Stimulated activated CD4-positive, alpha-beta T cell treated with anti-CD3 and anti-CD28 coated beads, Interleukin-4, amount 100 ng/mL, for 24 hours (primary cell): ENCODE measurements around the gene PEAK1.
"Not testable (repeated sequence)": the region's sequence is repeated elsewhere in the genome, so short reads cannot be mapped to it uniquely, and the experiment has no call there.

Experiments used
- DNase-seq: peaks from one replicate; pipeline ENCODE4 v3.0.0-alpha.2; 2020

Gene PEAK1

GRCh38 chr15:77225088-77225487 is 194.8 kb downstream of the PEAK1 start:
- DNase-seq, result no peak

- DNase-seq, result no peak
These were observed 195.6 kb downstream of the PEAK1 start for GRCh38 chr15:77224352-77224751.

- DNase-seq, result no peak
These were observed 198.2 kb downstream of the PEAK1 start for GRCh38 chr15:77221708-77222107.

GRCh38 chr15:77221174-77221573 is 198.7 kb downstream of the PEAK1 start:
- no peak for DNase-seq

- DNase-seq, result no peak
These were observed 200.1 kb downstream of the PEAK1 start for GRCh38 chr15:77219841-77220240.

- DNase-seq, result no peak
These were observed 210.7 kb downstream of the PEAK1 start for GRCh38 chr15:77209221-77209620.

- DNase-seq, result no peak
These were observed 211.7 kb downstream of the PEAK1 start for GRCh38 chr15:77208241-77208640.

- no peak for DNase-seq
These were observed 218.2 kb downstream of the PEAK1 start for GRCh38 chr15:77201665-77202064.

- DNase-seq, result no peak
These were observed 223.5 kb downstream of the PEAK1 start for GRCh38 chr15:77196381-77196780.

GRCh38 chr15:77195586-77195985 is 224.3 kb downstream of the PEAK1 start:
- no peak for DNase-seq

- no peak for DNase-seq
These were observed 227.5 kb downstream of the PEAK1 start for GRCh38 chr15:77192451-77192850.

GRCh38 chr15:77191230-77191834 is 228.6 kb downstream of the PEAK1 start:
- no peak for DNase-seq

GRCh38 chr15:77187751-77188464 is 232.0 kb downstream of the PEAK1 start:
- peak; percentile 18 for DNase-seq

- no peak for DNase-seq
These were observed 233.3 kb downstream of the PEAK1 start for GRCh38 chr15:77186594-77187011.

- no peak for DNase-seq
These were observed 234.6 kb downstream of the PEAK1 start for GRCh38 chr15:77185242-77185785.

- DNase-seq, result not testable (repeated sequence)
These were observed 235.6 kb downstream of the PEAK1 start for GRCh38 chr15:77184352-77184751.

GRCh38 chr15:77183066-77183465 is 236.8 kb downstream of the PEAK1 start:
- no peak for DNase-seq

- DNase-seq, result no peak
These were observed 238.4 kb downstream of the PEAK1 start for GRCh38 chr15:77181305-77182074.

- DNase-seq, result no peak
These were observed 239.1 kb downstream of the PEAK1 start for GRCh38 chr15:77180757-77181156.

GRCh38 chr15:77180270-77180669 is 239.6 kb downstream of the PEAK1 start:
- no peak for DNase-seq

GRCh38 chr15:77179541-77179998 is 240.3 kb downstream of the PEAK1 start:
- peak; percentile 11 for DNase-seq

GRCh38 chr15:77178411-77178810 is 241.5 kb downstream of the PEAK1 start:
- no peak for DNase-seq

GRCh38 chr15:77176148-77176547 is 243.8 kb downstream of the PEAK1 start:
- DNase-seq, result not testable (repeated sequence)

GRCh38 chr15:77173487-77173886 is 246.4 kb downstream of the PEAK1 start:
- no peak for DNase-seq
